Measurements from ENCODE around the gene CDC123.

CDC123 gene

GRCh38 chr10:12251581-12251980 lies 55.6 kb downstream of the CDC123 start:
- no peak for DNase-seq (ENCODE audit: extremely low read depth, low read depth)
- TF ChIP-seq CTCF (IDR thresholded peaks at IDR 0.05; ENCODE audit: low read depth, low read length), result no peak

- TF ChIP-seq CTCF (IDR thresholded peaks at IDR 0.05; ENCODE audit: low read depth, low read length), result no peak; the same call in 1 of the 2 replicates
- DNase-seq (ENCODE audit: extremely low read depth, low read depth), result no peak
Observed at GRCh38 chr10:12252882-12253546, 57.0 kb downstream of the CDC123 start.

GRCh38 chr10:12255048-12255447 lies 59.1 kb downstream of the CDC123 start:
- no peak for DNase-seq (ENCODE audit: extremely low read depth, low read depth)

GRCh38 chr10:12259988-12260387 lies 64.0 kb downstream of the CDC123 start:
- TF ChIP-seq CTCF (IDR thresholded peaks at IDR 0.05; ENCODE audit: low read depth, low read length), result no peak
- no peak for DNase-seq (ENCODE audit: extremely low read depth, low read depth)

More at GRCh38 chr10:12255048-12255447, 59.1 kb downstream of the CDC123 start:
- no peak for TF ChIP-seq CTCF (IDR thresholded peaks at IDR 0.05; ENCODE audit: low read depth, low read length)

- no peak for TF ChIP-seq CTCF (IDR thresholded peaks at IDR 0.05; ENCODE audit: low read depth, low read length)
- DNase-seq (ENCODE audit: extremely low read depth, low read depth), result no peak
Observed at GRCh38 chr10:12262278-12262981, 66.4 kb downstream of the CDC123 start.

- TF ChIP-seq CTCF (IDR thresholded peaks at IDR 0.05; ENCODE audit: low read depth, low read length), result peak; percentile 84
- peak; percentile 31 for DNase-seq (ENCODE audit: extremely low read depth, low read depth)
Observed at GRCh38 chr10:12264204-12264940, 68.4 kb downstream of the CDC123 start.

GRCh38 chr10:12269056-12269455 lies 73.1 kb downstream of the CDC123 start:
- DNase-seq (ENCODE audit: extremely low read depth, low read depth), result no peak
- no peak for TF ChIP-seq CTCF (IDR thresholded peaks at IDR 0.05; ENCODE audit: low read depth, low read length)

Measured in AG09319 (cell line).